Gastrocnemius medialis (tissue), 4 donors: ENCODE measurements around the gene NDUFA8. TPM values are rescaled to one million over a fixed set of nuclear protein-coding genes. Genes with fewer than 3 reads are reported as not detected.
A peak's percentile ranks its signal among the peaks of the same experiment; 100 is the strongest.

ENCODE experiments used
- ATAC-seq, 2 donors: fragments of 150-250 bp; one replicate each; pipeline ENCODE4 v1.9.1; 2016
- DNase-seq, 2 donors: peaks; one replicate each; pipeline ENCODE4 v3.0.0-alpha.2; 2019
- H3K27ac ChIP-seq, 4 donors: fragments of 200-600 bp; sonication (generic); 1 replicate in 1 of 4; 2 replicates in 3 of 4; pipeline ENCODE4 v1.5.1; 2016 to 2018; ENCODE audit warnings: mild to moderate bottlenecking in 2 of 4, moderate library complexity in 1 of 4
- H3K27me3 ChIP-seq, 3 donors: fragments of 200-600 bp; sonication (generic) in 2 of 3; 1 replicate in 1 of 3; 2 replicates in 2 of 3; pipeline versions ENCODE4 v1.5.1 to v1.6.0; 2016 to 2019; ENCODE audit warnings: mild to moderate bottlenecking in 1 of 3, moderate library complexity in 1 of 3
- H3K36me3 ChIP-seq, 2 donors: fragments of 200-600 bp; sonication (generic) in 1 of 2; one replicate each; pipeline ENCODE4 v1.5.1; 2017 to 2018
- H3K4me1 ChIP-seq, 2 donors: fragments of 200-600 bp; sonication (generic) in 1 of 2; one replicate each; pipeline ENCODE4 v1.5.1; 2016 to 2017; ENCODE audit warnings: mild to moderate bottlenecking in 2 of 2
- H3K4me3 ChIP-seq, 4 donors: fragments of 200-600 bp; sonication (generic) in 3 of 4; 1 replicate in 1 of 4; 2 replicates in 3 of 4; pipeline ENCODE4 v1.5.1; 2016 to 2019; ENCODE audit warnings: mild to moderate bottlenecking in 2 of 4
- H3K9me3 ChIP-seq, 3 donors: fragments of 200-600 bp; sonication (generic) in 2 of 3; 1 replicate in 1 of 3; 2 replicates in 2 of 3; pipeline ENCODE4 v1.5.1; 2016 to 2019
- POLR2A ChIP-seq, 2 donors: fragments of 450-650 bp; IDR thresholded peaks; one replicate each; pipeline ENCODE4 v1.6.1; 2017; ENCODE audit warnings: antibody characterized with exemption in 2 of 2, mild to moderate bottlenecking in 2 of 2, moderate library complexity in 2 of 2
- in situ Hi-C, 4 donors: fragments of 200-750 bp; cut with MboI; loops; one replicate each; pipeline versions ENCODE4 v1.15.0 to v1.8.0; 2017; ENCODE audit warnings: low sequenced_read_pairs in 4 of 4
- intact Hi-C: fragments of 100-400 bp; cut with DNase I; formaldehyde crosslinking; loops from one replicate; pipeline ENCODE4 v1.15.1; 2023; ENCODE audit warnings: low total_unique reads
- total RNA-seq, 4 donors: library from RNA; depleted of rRNA; stranded (reverse); fragments of >200 nt; gene quantifications; one replicate each; pipeline versions ENCODE4 v1.1.0 to v1.2.3, GENCODE V29; 2016
- TF ChIP-seq, protein P1 (sequence below), 5 experiments: fragments of 450-650 bp in 3 of 5; fragments of 200-600 bp in 2 of 5; sonication (generic) in 2 of 5; IDR thresholded peaks in 4 of 5; conservative IDR thresholded peaks in 1 of 5; 1 replicate in 4 of 5; 2 replicates in 1 of 5; pipeline ENCODE4 v1.5.1; 2016 to 2019; ENCODE audit warnings: antibody characterized with exemption in 5 of 5, mild to moderate bottlenecking in 3 of 5, moderate library complexity in 3 of 5

The NDUFA8 gene
- total RNA-seq, 4 donors from 2014 or later, result 51.0 to 114 (median 92.8) TPM

GRCh38 chr9:122155796-122156195 is 3.8 kb downstream of the NDUFA8 start:
- Histone ChIP-seq H3K27me3 (no peaks in the 10 kb centered on the region), H3K27ac (peak overlapping the region in 3 of 4 donors; percentile 7 to 13 (median 11)), H3K4me3 (no peak overlapping the region), H3K4me1 (peaks cover 57 to 59% of the 10 kb centered on the region in 2 donors), H3K36me3 (no peaks in the 10 kb centered on the region), H3K9me3 (no peaks in the 10 kb centered on the region)
- ATAC-seq (no peak), DNase-seq (no peak)
- intact Hi-C loops, result no loop called here
- no peak for TF ChIP-seq POLR2A (IDR thresholded peaks at IDR 0.05)
- TF ChIP-seq, protein P1, sequence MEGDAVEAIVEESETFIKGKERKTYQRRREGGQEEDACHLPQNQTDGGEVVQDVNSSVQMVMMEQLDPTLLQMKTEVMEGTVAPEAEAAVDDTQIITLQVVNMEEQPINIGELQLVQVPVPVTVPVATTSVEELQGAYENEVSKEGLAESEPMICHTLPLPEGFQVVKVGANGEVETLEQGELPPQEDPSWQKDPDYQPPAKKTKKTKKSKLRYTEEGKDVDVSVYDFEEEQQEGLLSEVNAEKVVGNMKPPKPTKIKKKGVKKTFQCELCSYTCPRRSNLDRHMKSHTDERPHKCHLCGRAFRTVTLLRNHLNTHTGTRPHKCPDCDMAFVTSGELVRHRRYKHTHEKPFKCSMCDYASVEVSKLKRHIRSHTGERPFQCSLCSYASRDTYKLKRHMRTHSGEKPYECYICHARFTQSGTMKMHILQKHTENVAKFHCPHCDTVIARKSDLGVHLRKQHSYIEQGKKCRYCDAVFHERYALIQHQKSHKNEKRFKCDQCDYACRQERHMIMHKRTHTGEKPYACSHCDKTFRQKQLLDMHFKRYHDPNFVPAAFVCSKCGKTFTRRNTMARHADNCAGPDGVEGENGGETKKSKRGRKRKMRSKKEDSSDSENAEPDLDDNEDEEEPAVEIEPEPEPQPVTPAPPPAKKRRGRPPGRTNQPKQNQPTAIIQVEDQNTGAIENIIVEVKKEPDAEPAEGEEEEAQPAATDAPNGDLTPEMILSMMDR (IDR thresholded peaks at IDR 0.05 in 4 of 5, conservative IDR thresholded peaks at IDR 0.05 in 1 of 5), result no peak
- in situ Hi-C loops, result no loop called here

- DNase-seq, result peak; percentile 22 to 72
- intact Hi-C loops, result loop anchor here (2.0 kb wide), 1 partner anchor 53 kb away; no protein-coding TSS in a partner anchor
These were observed 8.2 kb downstream of the NDUFA8 start for GRCh38 chr9:122151267-122151828.

GRCh38 chr9:122145592-122145863 is 14.1 kb downstream of the NDUFA8 start:
- in situ Hi-C loops (loop anchor here in 1 of 4 donors (25.0 kb wide), 1 partner anchor 667 kb away; the partner anchor contains the start of gene OR1K1), intact Hi-C loops (no loop called here)
- H3K4me3 ChIP-seq, result no peak overlapping the region
- no peaks in the 10 kb centered on the region for H3K27me3 ChIP-seq
- H3K27ac ChIP-seq, result no peak overlapping the region
- no peak for TF ChIP-seq POLR2A (IDR thresholded peaks at IDR 0.05)
- TF ChIP-seq, protein P1 (IDR thresholded peaks at IDR 0.05 in 4 of 5, conservative IDR thresholded peaks at IDR 0.05 in 1 of 5), result no peak
- no peaks in the 10 kb centered on the region for H3K9me3 ChIP-seq
- H3K4me1 ChIP-seq, result peaks cover 20 to 28% of the 10 kb centered on the region in 2 donors
- no peak for ATAC-seq
- DNase-seq, result no peak
- H3K36me3 ChIP-seq, result peaks cover 0 to 58% of the 10 kb centered on the region in 2 donors

More at GRCh38 chr9:122151267-122151828, 8.2 kb downstream of the NDUFA8 start:
- in situ Hi-C loops, result no loop called here
- peaks cover 33 to 46% of the 10 kb centered on the region in 2 donors for H3K4me1 ChIP-seq
- H3K4me3 ChIP-seq, result no peak overlapping the region
- peak; percentile 89 to 98 for ATAC-seq
- H3K9me3 ChIP-seq, result no peaks in the 10 kb centered on the region
- H3K27ac ChIP-seq, result peak overlapping the region; percentile 69 to 77 (median 76)
- H3K36me3 ChIP-seq, result peaks cover 0 to 19% of the 10 kb centered on the region in 2 donors
- H3K27me3 ChIP-seq, result no peaks in the 10 kb centered on the region
- no peak for TF ChIP-seq POLR2A (IDR thresholded peaks at IDR 0.05)
- TF ChIP-seq, protein P1 (IDR thresholded peaks at IDR 0.05 in 4 of 5, conservative IDR thresholded peaks at IDR 0.05 in 1 of 5), result peak in 3 of 5 experiments; percentile 14 to 30 (median 26)

DNA sequence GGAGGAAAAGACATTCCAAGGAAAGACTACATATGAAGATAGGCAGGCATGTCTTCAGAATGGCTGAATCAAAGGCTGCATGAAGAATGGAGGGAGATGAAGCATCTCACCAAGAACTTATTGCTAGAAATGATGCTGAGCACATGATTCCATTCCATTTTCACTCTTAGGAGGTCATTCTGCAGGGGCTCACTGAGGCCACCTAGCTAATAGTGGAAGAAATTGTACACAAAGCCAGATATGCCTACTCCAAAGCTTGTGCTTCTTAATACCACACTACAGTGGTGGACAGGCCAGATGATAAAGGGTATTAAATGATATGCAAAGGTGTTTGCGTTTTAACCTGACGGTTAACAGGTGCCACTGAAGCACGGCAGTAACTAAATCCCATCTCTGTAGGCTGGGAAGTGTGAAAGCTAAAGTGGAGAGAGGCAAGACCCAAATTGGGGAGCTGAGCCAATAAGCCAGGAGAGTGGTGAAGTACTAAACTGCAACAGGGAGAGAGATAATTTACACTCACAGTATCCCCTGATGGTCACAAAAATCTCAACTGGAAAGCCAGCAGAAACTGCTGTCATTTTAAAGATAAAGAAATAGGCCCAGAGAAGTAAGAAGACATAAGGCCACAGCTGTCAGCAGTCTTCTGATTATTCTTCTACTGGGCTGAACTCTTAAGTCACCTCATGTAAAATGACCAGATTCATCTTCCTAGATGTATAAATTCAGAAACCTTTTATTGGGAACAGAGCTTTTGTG is 14.6 kb downstream of the NDUFA8 start:
- ATAC-seq, result no peak
- peaks cover 21 to 28% of the 10 kb centered on the region in 2 donors for H3K4me1 ChIP-seq
- no peak overlapping the region for H3K27ac ChIP-seq

More for the DNA sequence above, 14.6 kb downstream of the NDUFA8 start:
- TF ChIP-seq POLR2A (IDR thresholded peaks at IDR 0.05), result no peak
- TF ChIP-seq, protein P1 (IDR thresholded peaks at IDR 0.05 in 4 of 5, conservative IDR thresholded peaks at IDR 0.05 in 1 of 5), result peak in 2 of 5 experiments; percentile 18
- Histone ChIP-seq H3K36me3 (peaks cover 0 to 58% of the 10 kb centered on the region in 2 donors), H3K4me3 (no peak overlapping the region), H3K27me3 (no peaks in the 10 kb centered on the region), H3K9me3 (no peaks in the 10 kb centered on the region)
- intact Hi-C loops, result no loop called here
- in situ Hi-C loops, result loop anchor here in 1 of 4 donors (25.0 kb wide), 1 partner anchor 667 kb away; the partner anchor contains the start of gene OR1K1
- DNase-seq, result no peak
